HEK293 (cell line): ENCODE measurements around the gene AMOTL2.

ENCODE experiments used
- CTCF ChIA-PET: fragments of 350-600 bp; formaldehyde crosslinking; extraction: SDS; loops from one replicate; lab custom pipeline; 2021; ENCODE audit warnings: antibody characterized with exemption; lab: Yijun Ruan, JAX
- POLR2A ChIA-PET: fragments of 300-600 bp; formaldehyde crosslinking; extraction: SDS; loops from one replicate; lab custom pipeline; 2020; ENCODE audit warnings: antibody characterized with exemption, inconsistent platforms; lab: Yijun Ruan, JAX
- H3K27ac ChIP-seq: fragments of 200-500 bp; sonication (Bioruptor generic); 2 replicates; pipeline ENCODE4 v1.5.1; 2014; ENCODE audit warnings: low read depth, low read length, control low read depth, inconsistent platforms; ENCODE audit errors: extremely low read depth
- H3K36me3 ChIP-seq, 2 experiments: fragments of 200-500 bp in 1 of 2; sonication (Bioruptor generic) in 1 of 2; 1 replicate in 1 of 2; 2 replicates in 1 of 2; pipeline ENCODE4 v1.5.1; 2014 to 2017; ENCODE audit warnings: inconsistent platforms in 2 of 2, low read length in 2 of 2; ENCODE audit not compliant: control insufficient read depth in 2 of 2, insufficient read depth in 1 of 2
- H3K4me1 ChIP-seq: fragments of 200-500 bp; sonication (Bioruptor generic); 2 replicates; pipeline ENCODE4 v1.5.1; 2014; ENCODE audit warnings: mild to moderate bottlenecking, low read length, inconsistent platforms; ENCODE audit not compliant: control insufficient read depth, insufficient read depth
- H3K4me3 ChIP-seq: 2 replicates; pipeline ENCODE4 v1.5.1; 2011; ENCODE audit warnings: low read depth, mild to moderate bottlenecking, control low read depth, low read length, moderate library complexity
- H3K9me3 ChIP-seq: fragments of 200-500 bp; sonication (Bioruptor generic); 2 replicates; pipeline ENCODE4 v1.5.1; 2014; ENCODE audit warnings: low read depth, low read length, inconsistent platforms; ENCODE audit not compliant: control insufficient read depth, insufficient read depth
- KLF10 ChIP-seq: fragments of 450-650 bp; IDR thresholded peaks from 2 replicates; pipeline ENCODE4 v1.5.1; 2018; ENCODE audit warnings: missing biosample characterization, mild to moderate bottlenecking, missing genetic modification characterization
- SETDB1 ChIP-seq: IDR thresholded peaks from one replicate; pipeline ENCODE4 v1.6.1; 2017; ENCODE audit warnings: mild to moderate bottlenecking, low read length, moderate library complexity, mixed read lengths; ENCODE audit not compliant: insufficient read length
- YY2 ChIP-seq: fragments of 450-650 bp; formaldehyde crosslinking; IDR thresholded peaks from 2 replicates; pipeline ENCODE4 v1.5.1; 2016; ENCODE audit warnings: missing biosample characterization, missing genetic modification characterization
- ZBTB7A ChIP-seq: fragments of 450-650 bp; formaldehyde crosslinking; IDR thresholded peaks from 2 replicates; pipeline ENCODE4 v1.5.1; 2016; ENCODE audit warnings: low read depth, missing biosample characterization, missing genetic modification characterization
- ZEB2 ChIP-seq: fragments of 450-650 bp; formaldehyde crosslinking; IDR thresholded peaks from 2 replicates; pipeline ENCODE4 v1.5.1; 2016; ENCODE audit warnings: missing biosample characterization, missing genetic modification characterization
- ZFP3 ChIP-seq: fragments of 450-650 bp; formaldehyde crosslinking; IDR thresholded peaks from 2 replicates; pipeline ENCODE4 v1.5.1; 2016; ENCODE audit warnings: low read depth, missing biosample characterization, missing genetic modification characterization
- ZNF140 ChIP-seq: fragments of 450-650 bp; formaldehyde crosslinking; IDR thresholded peaks from 2 replicates; pipeline ENCODE4 v1.5.1; 2016; ENCODE audit warnings: missing biosample characterization, missing genetic modification characterization
- ZNF16 ChIP-seq: fragments of 450-650 bp; formaldehyde crosslinking; IDR thresholded peaks from 2 replicates; pipeline ENCODE4 v1.5.1; 2016; ENCODE audit warnings: low read depth, missing biosample characterization, missing genetic modification characterization
- ZNF175 ChIP-seq: fragments of 450-650 bp; formaldehyde crosslinking; IDR thresholded peaks from 2 replicates; pipeline ENCODE4 v1.5.1; 2016; ENCODE audit warnings: missing biosample characterization, missing genetic modification characterization
- ZNF214 ChIP-seq: fragments of 450-650 bp; formaldehyde crosslinking; IDR thresholded peaks from 2 replicates; pipeline ENCODE4 v1.5.1; 2017; ENCODE audit warnings: missing biosample characterization, mild to moderate bottlenecking, missing genetic modification characterization, borderline replicate concordance
- ZNF223 ChIP-seq: fragments of 450-650 bp; formaldehyde crosslinking; IDR thresholded peaks from 2 replicates; pipeline ENCODE4 v1.5.1; 2016; ENCODE audit warnings: missing biosample characterization, missing genetic modification characterization
- ZNF394 ChIP-seq: fragments of 450-650 bp; formaldehyde crosslinking; IDR thresholded peaks from 2 replicates; pipeline ENCODE4 v1.5.1; 2016; ENCODE audit warnings: missing biosample characterization, missing genetic modification characterization, mild to moderate bottlenecking, moderate library complexity, borderline replicate concordance
- ZNF48 ChIP-seq: fragments of 450-650 bp; formaldehyde crosslinking; IDR thresholded peaks from 2 replicates; pipeline ENCODE4 v1.5.1; 2016; ENCODE audit warnings: missing biosample characterization, missing genetic modification characterization
- ZNF501 ChIP-seq: fragments of 450-650 bp; formaldehyde crosslinking; IDR thresholded peaks from 2 replicates; pipeline ENCODE4 v1.5.1; 2016; ENCODE audit warnings: missing biosample characterization, missing genetic modification characterization
- ZNF514 ChIP-seq: fragments of 450-650 bp; formaldehyde crosslinking; IDR thresholded peaks from 2 replicates; pipeline ENCODE4 v1.5.1; 2016; ENCODE audit warnings: missing biosample characterization, missing genetic modification characterization
- ZNF610 ChIP-seq: fragments of 450-650 bp; formaldehyde crosslinking; IDR thresholded peaks from 2 replicates; pipeline ENCODE4 v1.5.1; 2016; ENCODE audit warnings: missing biosample characterization, missing genetic modification characterization, borderline replicate concordance
- ZNF629 ChIP-seq: fragments of 450-650 bp; formaldehyde crosslinking; IDR thresholded peaks from 2 replicates; pipeline ENCODE4 v1.5.1; 2017; ENCODE audit warnings: missing biosample characterization, missing genetic modification characterization
- ZNF701 ChIP-seq: fragments of 450-650 bp; formaldehyde crosslinking; IDR thresholded peaks from 2 replicates; pipeline ENCODE4 v1.5.1; 2016; ENCODE audit warnings: missing biosample characterization, missing genetic modification characterization
- ZNF785 ChIP-seq: fragments of 450-650 bp; formaldehyde crosslinking; IDR thresholded peaks from 2 replicates; pipeline ENCODE4 v1.5.1; 2016; ENCODE audit warnings: missing biosample characterization, missing genetic modification characterization
- ZNF792 ChIP-seq: fragments of 450-650 bp; formaldehyde crosslinking; IDR thresholded peaks from 2 replicates; pipeline ENCODE4 v1.5.1; 2016; ENCODE audit warnings: missing biosample characterization, missing genetic modification characterization
- ZSCAN4 ChIP-seq: fragments of 450-650 bp; formaldehyde crosslinking; IDR thresholded peaks from 2 replicates; pipeline ENCODE4 v1.5.1; 2017; ENCODE audit warnings: missing biosample characterization, missing genetic modification characterization
- TF ChIP-seq, protein P1 (sequence below): fragments of 450-650 bp; formaldehyde crosslinking; IDR thresholded peaks from 2 replicates; pipeline ENCODE4 v1.5.1; 2016; ENCODE audit warnings: missing biosample characterization, missing genetic modification characterization
- TF ChIP-seq, protein P2 (sequence below): fragments of 450-650 bp; formaldehyde crosslinking; IDR thresholded peaks from 2 replicates; pipeline ENCODE4 v1.5.1; 2017; ENCODE audit warnings: missing biosample characterization, missing genetic modification characterization

The AMOTL2 gene

GRCh38 chr3:134337511-134338200 is 36.6 kb downstream of the AMOTL2 start:
- Histone ChIP-seq H3K27ac (no peak overlapping the region), H3K4me1 (no peaks in the 10 kb centered on the region), H3K9me3 (no peaks in the 10 kb centered on the region), H3K4me3 (no peak overlapping the region), H3K36me3 (no peaks in the 10 kb centered on the region)
- TF ChIP-seq ZBTB7A (tag by site-specific recombination) (no peak), ZEB2 (tag by site-specific recombination) (no peak), ZFP3 (tag by site-specific recombination) (no peak), ZNF701 (tag by site-specific recombination) (no peak), ZNF394 (no peak), ZNF501 (tag by site-specific recombination) (no peak), ZNF175 (no peak), ZNF514 (tag by site-specific recombination) (no peak), ZNF16 (no peak), ZNF792 (no peak), ZNF785 (no peak), ZNF214 (no peak), ZNF629 (tag by site-specific recombination) (no peak), ZNF610 (tag by site-specific recombination) (no peak), KLF10 (tag by site-specific recombination) (no peak), ZNF223 (tag by site-specific recombination) (no peak), YY2 (tag by site-specific recombination) (no peak), ZSCAN4 (tag by site-specific recombination) (no peak)
- TF ChIP-seq, protein P1, sequence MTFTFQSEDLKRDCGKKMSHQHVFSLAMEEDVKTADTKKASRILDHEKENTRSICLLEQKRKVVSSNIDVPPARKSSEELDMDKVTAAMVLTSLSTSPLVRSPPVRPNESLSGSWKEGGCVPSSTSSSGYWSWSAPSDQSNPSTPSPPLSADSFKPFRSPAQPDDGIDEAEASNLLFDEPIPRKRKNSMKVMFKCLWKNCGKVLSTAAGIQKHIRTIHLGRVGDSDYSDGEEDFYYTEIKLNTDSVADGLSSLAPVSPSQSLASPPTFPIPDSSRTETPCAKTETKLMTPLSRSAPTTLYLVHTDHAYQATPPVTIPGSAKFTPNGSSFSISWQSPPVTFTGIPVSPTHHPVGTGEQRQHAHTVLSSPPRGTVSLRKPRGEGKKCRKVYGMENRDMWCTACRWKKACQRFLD (tag by site-specific recombination), result no peak
- TF ChIP-seq, protein P2, sequence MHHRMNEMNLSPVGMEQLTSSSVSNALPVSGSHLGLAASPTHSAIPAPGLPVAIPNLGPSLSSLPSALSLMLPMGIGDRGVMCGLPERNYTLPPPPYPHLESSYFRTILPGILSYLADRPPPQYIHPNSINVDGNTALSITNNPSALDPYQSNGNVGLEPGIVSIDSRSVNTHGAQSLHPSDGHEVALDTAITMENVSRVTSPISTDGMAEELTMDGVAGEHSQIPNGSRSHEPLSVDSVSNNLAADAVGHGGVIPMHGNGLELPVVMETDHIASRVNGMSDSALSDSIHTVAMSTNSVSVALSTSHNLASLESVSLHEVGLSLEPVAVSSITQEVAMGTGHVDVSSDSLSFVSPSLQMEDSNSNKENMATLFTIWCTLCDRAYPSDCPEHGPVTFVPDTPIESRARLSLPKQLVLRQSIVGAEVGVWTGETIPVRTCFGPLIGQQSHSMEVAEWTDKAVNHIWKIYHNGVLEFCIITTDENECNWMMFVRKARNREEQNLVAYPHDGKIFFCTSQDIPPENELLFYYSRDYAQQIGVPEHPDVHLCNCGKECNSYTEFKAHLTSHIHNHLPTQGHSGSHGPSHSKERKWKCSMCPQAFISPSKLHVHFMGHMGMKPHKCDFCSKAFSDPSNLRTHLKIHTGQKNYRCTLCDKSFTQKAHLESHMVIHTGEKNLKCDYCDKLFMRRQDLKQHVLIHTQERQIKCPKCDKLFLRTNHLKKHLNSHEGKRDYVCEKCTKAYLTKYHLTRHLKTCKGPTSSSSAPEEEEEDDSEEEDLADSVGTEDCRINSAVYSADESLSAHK (tag by site-specific recombination), result no peak
- CTCF ChIA-PET, result interaction anchor here (0.6 to 0.7 kb wide), 2 partner anchors 13 to 14 kb away, joined by 4 to 5 read pairs; no protein-coding TSS in a partner anchor
- POLR2A ChIA-PET, result no interaction called here

DNA sequence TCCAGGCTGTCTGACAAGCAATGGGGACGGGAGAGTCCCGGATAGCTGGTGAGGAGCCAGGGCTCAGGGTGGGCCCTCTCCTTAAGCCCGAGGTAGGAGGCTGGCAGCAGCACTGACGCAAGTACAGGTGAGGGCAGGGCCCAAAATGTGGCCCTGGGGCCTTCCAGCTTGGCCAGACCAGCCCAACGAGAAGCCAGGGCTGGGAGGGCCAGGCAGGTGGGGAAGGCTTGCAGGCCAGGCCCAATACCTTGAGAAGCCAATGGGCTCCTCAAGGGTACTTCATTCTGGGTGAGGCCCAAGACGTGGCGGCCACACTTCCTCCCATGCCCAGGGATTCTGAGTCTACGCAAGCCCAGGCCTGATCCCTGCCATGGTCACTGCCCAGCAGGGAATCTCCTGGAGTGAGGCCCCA is 37.2 kb downstream of the AMOTL2 start:
- no peak for TF ChIP-seq SETDB1
- TF ChIP-seq ZNF140, result no peak
- TF ChIP-seq ZNF48 (tag by site-specific recombination), result no peak
- POLR2A ChIA-PET, result no interaction called here
- CTCF ChIA-PET, result interaction anchor here (0.6 kb wide), 1 partner anchor 14 kb away, joined by 5 read pairs; no protein-coding TSS in a partner anchor
- no peak overlapping the region for H3K4me3 ChIP-seq
- H3K9me3 ChIP-seq, result no peaks in the 10 kb centered on the region
- H3K36me3 ChIP-seq, result no peaks in the 10 kb centered on the region
- H3K27ac ChIP-seq, result no peak overlapping the region
- H3K4me1 ChIP-seq, result no peaks in the 10 kb centered on the region
